ENCODE measurements around the gene ZBBX.

DNA sequence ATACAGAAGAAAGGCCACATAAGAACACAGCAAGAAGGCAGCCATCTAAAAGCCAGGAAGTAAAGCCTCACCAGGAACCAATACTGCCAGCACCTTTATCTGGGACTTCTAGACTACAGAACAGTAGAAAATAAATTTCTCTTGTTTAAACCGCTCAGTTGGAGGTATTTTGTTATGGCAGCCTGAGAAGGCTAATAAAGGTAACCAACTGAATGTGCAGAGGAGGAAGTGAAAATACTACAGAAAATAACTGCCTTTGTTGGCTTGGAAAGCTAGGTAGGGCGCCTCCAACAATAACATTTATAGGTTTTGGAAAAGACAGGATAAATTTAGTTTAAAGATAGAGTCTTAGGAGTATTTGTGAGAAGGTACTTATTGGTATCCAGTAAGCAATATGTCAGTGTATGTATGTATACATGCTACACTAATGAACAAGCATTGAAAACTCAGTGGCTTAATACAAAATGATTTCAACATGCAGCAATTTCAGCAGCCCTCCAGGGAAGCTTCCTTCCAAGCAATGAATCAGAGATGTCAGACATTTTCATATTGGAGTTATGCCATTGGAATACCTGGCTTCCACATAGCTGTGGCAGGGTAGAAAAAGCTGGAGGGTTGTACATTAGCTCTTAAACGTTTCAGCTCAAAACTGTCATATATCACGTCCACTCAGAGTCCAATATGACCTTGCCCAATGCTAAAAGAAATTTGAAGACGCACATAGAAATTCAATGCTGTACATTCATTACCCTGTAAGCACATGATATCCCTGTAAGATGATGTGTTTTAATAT is 48.9 kb downstream of the ZBBX start:
- TF ChIP-seq, protein P1, sequence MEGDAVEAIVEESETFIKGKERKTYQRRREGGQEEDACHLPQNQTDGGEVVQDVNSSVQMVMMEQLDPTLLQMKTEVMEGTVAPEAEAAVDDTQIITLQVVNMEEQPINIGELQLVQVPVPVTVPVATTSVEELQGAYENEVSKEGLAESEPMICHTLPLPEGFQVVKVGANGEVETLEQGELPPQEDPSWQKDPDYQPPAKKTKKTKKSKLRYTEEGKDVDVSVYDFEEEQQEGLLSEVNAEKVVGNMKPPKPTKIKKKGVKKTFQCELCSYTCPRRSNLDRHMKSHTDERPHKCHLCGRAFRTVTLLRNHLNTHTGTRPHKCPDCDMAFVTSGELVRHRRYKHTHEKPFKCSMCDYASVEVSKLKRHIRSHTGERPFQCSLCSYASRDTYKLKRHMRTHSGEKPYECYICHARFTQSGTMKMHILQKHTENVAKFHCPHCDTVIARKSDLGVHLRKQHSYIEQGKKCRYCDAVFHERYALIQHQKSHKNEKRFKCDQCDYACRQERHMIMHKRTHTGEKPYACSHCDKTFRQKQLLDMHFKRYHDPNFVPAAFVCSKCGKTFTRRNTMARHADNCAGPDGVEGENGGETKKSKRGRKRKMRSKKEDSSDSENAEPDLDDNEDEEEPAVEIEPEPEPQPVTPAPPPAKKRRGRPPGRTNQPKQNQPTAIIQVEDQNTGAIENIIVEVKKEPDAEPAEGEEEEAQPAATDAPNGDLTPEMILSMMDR (IDR thresholded peaks at IDR 0.05; ENCODE audit: poor library complexity): no peak
- no peak for TF ChIP-seq EZH2 (IDR thresholded peaks at IDR 0.05; ENCODE audit: borderline replicate concordance)
- TF ChIP-seq EZH2phosphoT487 (IDR thresholded peaks at IDR 0.05; ENCODE audit: low read depth, severe bottlenecking, unreplicated experiment): no peak

All from hepatocyte (in vitro differentiated cells).